K562 (cell line): ENCODE data around the gene PRDX2. TPM values are rescaled to one million over a fixed set of nuclear protein-coding genes. Genes with fewer than 3 reads are reported as not detected.

Experiments
- BHLHE40 ChIP-seq: IDR thresholded peaks from 2 replicates; pipeline ENCODE4 v1.6.1; 2011; ENCODE audit warnings: low read length, improper control_type of control experiment
- CBX1 ChIP-seq: sonication (generic); IDR thresholded peaks from 2 replicates; pipeline ENCODE4 v1.6.1; 2016; ENCODE audit warnings: antibody characterized with exemption, low read depth, mild to moderate bottlenecking
- ELF2 ChIP-seq: fragments of 250-450 bp; sonication (Bioruptor Pico); IDR thresholded peaks from 2 replicates; pipeline ENCODE4 v1.5.0; 2021; ENCODE audit warnings: mild to moderate bottlenecking
- FUS ChIP-seq: fragments of 200-400 bp; formaldehyde crosslinking; optimal IDR thresholded peaks from 2 replicates; pipeline ENCODE3; 2017; ENCODE audit warnings: low read depth, low read length
- KLF1 ChIP-seq: fragments of 450-650 bp; IDR thresholded peaks from 2 replicates; pipeline ENCODE4 v1.6.1; 2016; ENCODE audit warnings: missing genetic modification characterization, missing compliant biosample characterization
- MCM3 ChIP-seq: fragments of 450-650 bp; IDR thresholded peaks from 2 replicates; pipeline ENCODE4 v1.6.1; 2016
- NCOA6 ChIP-seq: fragments of 450-650 bp; IDR thresholded peaks from 2 replicates; pipeline ENCODE4 v1.6.1; 2017; ENCODE audit warnings: mild to moderate bottlenecking
- TSHZ1 ChIP-seq: fragments of 250-450 bp; sonication (Bioruptor Pico); IDR thresholded peaks from 2 replicates; pipeline ENCODE4 v1.4.0; 2020; ENCODE audit warnings: mild to moderate bottlenecking, moderate library complexity
- ZBTB40 ChIP-seq, 2 experiments: fragments of 450-650 bp in 1 of 2; sonication (generic) in 1 of 2; formaldehyde crosslinking in 1 of 2; IDR thresholded peaks; 2 replicates each; pipeline versions ENCODE4 v1.7.1 to v1.9.0; 2016 to 2022; ENCODE audit warnings: inconsistent platforms in 1 of 2, mild to moderate bottlenecking in 1 of 2, missing genetic modification reagents in 1 of 2
- ZHX1 ChIP-seq: fragments of 150-350 bp; conservative IDR thresholded peaks from 2 replicates; pipeline ENCODE4 v1.6.1; 2014; ENCODE audit warnings: low read length
- ZNF76 ChIP-seq: fragments of 250-450 bp; sonication (Bioruptor Pico); IDR thresholded peaks from 2 replicates; pipeline ENCODE4 v1.4.0; 2020; ENCODE audit warnings: mild to moderate bottlenecking, moderate library complexity, borderline replicate concordance
- polyA plus RNA-seq, 8 experiments: library from polyadenylated mRNA; depleted of rRNA in 4 of 8; stranded (reverse) in 5 of 8; unstranded in 3 of 8; fragments of >200 nt; fragmentation: Nextera tagmentation in 2 of 8; fragmentation: Illumina TruSeq in 1 of 8; extraction: Ambion mirVana in 2 of 8; extraction: Trizol in 1 of 8; gene quantifications; 2 replicates each; pipeline versions ENCODE4 v1.2.1 to v1.2.3, GENCODE V29; 2011 to 2014; ENCODE audit warnings: inconsistent platforms in 1 of 8, missing spikeins in 1 of 8
- total RNA-seq, 7 experiments: library from RNA; depleted of rRNA in 6 of 7; stranded (reverse); fragments of >200 nt in 6 of 7; fragmentation: Illumina TruSeq in 2 of 7; extraction: Trizol in 2 of 7; gene quantifications; 2 replicates each; pipeline versions ENCODE4 v1.2.1 to v1.2.3, GENCODE V29; 2011 to 2021; ENCODE audit warnings: low replicate concordance in 1 of 7

The PRDX2 gene
- total and polyA plus RNA-seq, 9 of the 15 experiments (the other 6 are each of a cell fraction or from before 2014, with no cell fraction given): 206 to 1,183 (median 415) TPM

- TF ChIP-seq ZHX1 (peak; percentile 78; the same call in 1 of the 2 replicates), ZBTB40 (IDR thresholded peaks at IDR 0.05) (peak; percentile 50; the same call in 1 of the 2 replicates), ZBTB40 (CRISPR knock-in tag; IDR thresholded peaks at IDR 0.05) (no peak), NCOA6 (peak; percentile 99), KLF1 (tag) (peak; percentile 98), BHLHE40 (peak; percentile 32; the same call in 1 of the 2 replicates), FUS (no peak), ELF2 (no peak), TSHZ1 (CRISPR knock-in tag) (no peak), CBX1 (peak; percentile 71; the same call in 1 of the 2 replicates), ZNF76 (CRISPR knock-in tag) (no peak), MCM3 (no peak)
These were observed 4.9 kb upstream of the PRDX2 start, which contains the start of gene RNASEH2A (continued) for GRCh38 chr19:12806242-12807081.
